Endothelial cell (in vitro differentiated cells): Measurements from ENCODE around the gene SAT2. TPM values are rescaled to one million over a fixed set of nuclear protein-coding genes. Genes with fewer than 3 reads are reported as not detected.
A peak's percentile ranks its signal among the peaks of the same experiment; 100 is the strongest.

Source experiments
- DNase-seq: peaks from one replicate; pipeline ENCODE4 v3.0.0; 2021; ENCODE audit warnings: low spot score
- H3K27ac Mint-ChIP-seq: one replicate; pipeline ENCODE4 v1.8.0; 2021; ENCODE audit warnings: mixed read lengths, inconsistent platforms; ENCODE audit not compliant: unreplicated experiment
- H3K27me3 Mint-ChIP-seq: one replicate; pipeline ENCODE4 v1.8.0; 2021; ENCODE audit warnings: mild to moderate bottlenecking, moderate library complexity, mixed read lengths, inconsistent platforms; ENCODE audit not compliant: unreplicated experiment
- H3K36me3 Mint-ChIP-seq: one replicate; pipeline ENCODE4 v1.8.0; 2021; ENCODE audit warnings: mild to moderate bottlenecking, low read depth, mixed read lengths, inconsistent platforms; ENCODE audit not compliant: unreplicated experiment
- H3K4me1 Mint-ChIP-seq: one replicate; pipeline ENCODE4 v1.8.0; 2021; ENCODE audit warnings: mild to moderate bottlenecking, mixed read lengths, inconsistent platforms; ENCODE audit not compliant: unreplicated experiment
- H3K4me3 Mint-ChIP-seq: one replicate; pipeline ENCODE4 v1.8.0; 2021; ENCODE audit warnings: mild to moderate bottlenecking, mixed read lengths, inconsistent platforms; ENCODE audit not compliant: unreplicated experiment
- H3K9me3 Mint-ChIP-seq: one replicate; pipeline ENCODE4 v1.8.0; 2021; ENCODE audit warnings: mixed read lengths, inconsistent platforms; ENCODE audit not compliant: unreplicated experiment
- CTCF ChIP-seq: fragments of 200-600 bp; sonication (generic); IDR thresholded peaks from one replicate; pipeline ENCODE4 v1.5.0; 2021; ENCODE audit warnings: antibody characterized with exemption; ENCODE audit not compliant: unreplicated experiment
- total RNA-seq: library from RNA; stranded (reverse); fragmentation: NEBNext Ultra II Directional; extraction: Animal tissue kit (Norgen Biotek cat#: 25700); gene quantifications from one replicate; pipeline ENCODE4 v1.2.1, GENCODE V29; 2021; ENCODE audit not compliant: unreplicated experiment

SAT2 gene
- total RNA-seq, 1 donor from 2014 or later: 100 TPM

- Mint-ChIP-seq H3K4me3 (no peak overlapping the region), H3K27me3 (peaks cover 7% of the 10 kb centered on the region), H3K36me3 (no peaks in the 10 kb centered on the region), H3K27ac (no peak overlapping the region), H3K9me3 (no peaks in the 10 kb centered on the region), H3K4me1 (peaks cover 10% of the 10 kb centered on the region)
- no peak for DNase-seq
- TF ChIP-seq CTCF: no peak
Measured at GRCh38 chr17:7623661-7624060, 4.0 kb downstream of the SAT2 start.

- no peaks in the 10 kb centered on the region for H3K36me3 Mint-ChIP-seq
- no peak overlapping the region for H3K4me3 Mint-ChIP-seq
Measured at GRCh38 chr17:7620835-7621234, 6.8 kb downstream of the SAT2 start.

GRCh38 chr17:7618608-7619007 is 9.0 kb downstream of the SAT2 start:
- Mint-ChIP-seq H3K27me3 (peaks cover 4% of the 10 kb centered on the region), H3K36me3 (peaks cover 1% of the 10 kb centered on the region), H3K9me3 (no peaks in the 10 kb centered on the region), H3K4me1 (peaks cover 10% of the 10 kb centered on the region), H3K27ac (peak overlapping the region; percentile 6), H3K4me3 (no peak overlapping the region)
- no peak for TF ChIP-seq CTCF
- DNase-seq: no peak

More at GRCh38 chr17:7620835-7621234, 6.8 kb downstream of the SAT2 start:
- no peak for TF ChIP-seq CTCF
- H3K4me1 Mint-ChIP-seq: peaks cover 5% of the 10 kb centered on the region
- H3K27me3 Mint-ChIP-seq: peaks cover 7% of the 10 kb centered on the region
- no peak for DNase-seq
- no peak overlapping the region for H3K27ac Mint-ChIP-seq
- no peaks in the 10 kb centered on the region for H3K9me3 Mint-ChIP-seq

GRCh38 chr17:7615265-7615747 is 12.3 kb downstream of the SAT2 start:
- peak overlapping the region; percentile 82 for H3K27ac Mint-ChIP-seq
- H3K36me3 Mint-ChIP-seq: peaks cover 4% of the 10 kb centered on the region
- no peak for TF ChIP-seq CTCF
- DNase-seq: no peak
- H3K4me1 Mint-ChIP-seq: peaks cover 28% of the 10 kb centered on the region
- no peaks in the 10 kb centered on the region for H3K27me3 Mint-ChIP-seq
- H3K4me3 Mint-ChIP-seq: peak overlapping the region; percentile 88
- H3K9me3 Mint-ChIP-seq: no peaks in the 10 kb centered on the region

GRCh38 chr17:7614425-7615264 is 13.0 kb downstream of the SAT2 start, which contains the start of gene FXR2:
Gene FXR2, minus strand, starts transcription at chr17:7614897. Its CDS starts 365 bp downstream, at chr17:7614532.
- peaks cover 4% of the 10 kb centered on the region for H3K36me3 Mint-ChIP-seq
- peak within 1 kb of the TSS; percentile 88 for H3K4me3 Mint-ChIP-seq
- peak within 1 kb of the TSS; percentile 82 for H3K27ac Mint-ChIP-seq
- no peaks in the 10 kb centered on the region for H3K27me3 Mint-ChIP-seq
- peak; percentile 49 for TF ChIP-seq CTCF
- peak; percentile 99 for DNase-seq
- H3K4me1 Mint-ChIP-seq: peaks cover 29% of the 10 kb centered on the region
- no peaks in the 10 kb centered on the region for H3K9me3 Mint-ChIP-seq
